Activated B cell treated with CpG ODN at 0.5 μM for 24 hours (primary cell): Measurements from ENCODE around the gene VPS16. TPM values are rescaled to one million over a fixed set of nuclear protein-coding genes. Genes with fewer than 3 reads are reported as not detected.

Experiments
- ATAC-seq: fragments of 200-7000 bp; cut with Tn5 transposase; one replicate; pipeline ENCODE4 v1.10.0; 2021; ENCODE audit warnings: low read depth, mild to moderate bottlenecking, moderate library complexity
- CTCF ChIA-PET: fragments of 350-600 bp; sonication (Branson Sonifier 250); formaldehyde crosslinking; loops from one replicate; lab custom pipeline; 2021; ENCODE audit warnings: antibody characterized with exemption; lab: Charles Lee
- POLR2A ChIA-PET: fragments of 350-600 bp; sonication (Branson Sonifier 250); formaldehyde crosslinking; loops from one replicate; lab custom pipeline; 2021; ENCODE audit warnings: antibody characterized with exemption; lab: Charles Lee
- DNase-seq: peaks from one replicate; pipeline ENCODE4 v3.0.0; 2022
- H3K27ac Mint-ChIP-seq: one replicate; pipeline ENCODE4 v1.8.0; 2020; ENCODE audit warnings: mixed read lengths
- H3K27me3 Mint-ChIP-seq: one replicate; pipeline ENCODE4 v1.8.0; 2021; ENCODE audit warnings: mixed read lengths
- H3K36me3 Mint-ChIP-seq: one replicate; pipeline ENCODE4 v1.8.0; 2021; ENCODE audit warnings: low read depth, mixed read lengths
- H3K4me1 Mint-ChIP-seq: one replicate; pipeline ENCODE4 v1.8.0; 2021; ENCODE audit warnings: mixed read lengths
- H3K4me3 Mint-ChIP-seq: one replicate; pipeline ENCODE4 v1.8.0; 2020; ENCODE audit warnings: mild to moderate bottlenecking, mixed read lengths
- H3K9me3 Mint-ChIP-seq: one replicate; pipeline ENCODE4 v1.8.0; 2020; ENCODE audit warnings: mixed read lengths
- CTCF ChIP-seq: fragments of 200-600 bp; IDR thresholded peaks from one replicate; pipeline ENCODE4 v1.8.0; 2022; ENCODE audit warnings: antibody characterized with exemption, mild to moderate bottlenecking
- intact Hi-C: fragments of 100-400 bp; cut with micrococcal nuclease; formaldehyde crosslinking; loops from one replicate; pipeline ENCODE4 v1.15.1; 2024
- total RNA-seq: library from RNA; stranded (reverse); gene quantifications from 2 replicates; pipeline ENCODE4 v1.2.3, GENCODE V29; 2022

VPS16 gene
- total RNA-seq, 1 donor from 2014 or later: 54.7 TPM

- POLR2A ChIA-PET: no interaction called here
- no peaks in the 10 kb centered on the region for H3K36me3 Mint-ChIP-seq
Observed at GRCh38 chr20:2816030-2816582, 24.4 kb upstream of the VPS16 start, which contains the start of gene TMEM239. Gene TMEM239, plus strand, starts transcription at chr20:2816364. Its CDS starts 191 bp downstream, at chr20:2816555.

GRCh38 chr20:2816583-2817340 lies 23.8 kb upstream of the VPS16 start:
- no peak for ATAC-seq
- H3K9me3 Mint-ChIP-seq: peaks cover 8% of the 10 kb centered on the region
- H3K36me3 Mint-ChIP-seq: no peaks in the 10 kb centered on the region
- TF ChIP-seq CTCF: no peak
- intact Hi-C loops: no loop called here
- peaks cover 1% of the 10 kb centered on the region for H3K4me1 Mint-ChIP-seq
- CTCF ChIA-PET: no interaction called here
- no peak overlapping the region for H3K4me3 Mint-ChIP-seq
- H3K27ac Mint-ChIP-seq: no peak overlapping the region
- DNase-seq: no peak
- POLR2A ChIA-PET: no interaction called here
- H3K27me3 Mint-ChIP-seq: peaks cover 59% of the 10 kb centered on the region

More at GRCh38 chr20:2816030-2816582, 24.4 kb upstream of the VPS16 start, which contains the start of gene TMEM239:
- peaks cover 60% of the 10 kb centered on the region for H3K27me3 Mint-ChIP-seq
- intact Hi-C loops: no loop called here
- H3K27ac Mint-ChIP-seq: no peak within 1 kb of the TSS
- H3K4me3 Mint-ChIP-seq: no peak within 1 kb of the TSS
- CTCF ChIA-PET: no interaction called here
- ATAC-seq (no peak), DNase-seq (no peak)
- peaks cover 8% of the 10 kb centered on the region for H3K9me3 Mint-ChIP-seq
- no peak for TF ChIP-seq CTCF
- H3K4me1 Mint-ChIP-seq: no peaks in the 10 kb centered on the region

- no peak for TF ChIP-seq CTCF
- CTCF ChIA-PET: no interaction called here
- Mint-ChIP-seq H3K9me3 (peaks cover 2% of the 10 kb centered on the region), H3K4me3 (no peak overlapping the region), H3K36me3 (no peaks in the 10 kb centered on the region), H3K27me3 (peaks cover 54% of the 10 kb centered on the region), H3K27ac (no peak overlapping the region), H3K4me1 (peaks cover 2% of the 10 kb centered on the region)
- intact Hi-C loops: no loop called here
- ATAC-seq (no peak), DNase-seq (no peak)
- POLR2A ChIA-PET: no interaction called here
Observed at GRCh38 chr20:2817341-2817726, 23.2 kb upstream of the VPS16 start.

GRCh38 chr20:2817891-2818595 lies 22.5 kb upstream of the VPS16 start:
- H3K4me1 Mint-ChIP-seq: peaks cover 2% of the 10 kb centered on the region
- DNase-seq: no peak
- ATAC-seq: no peak
- H3K27me3 Mint-ChIP-seq: peaks cover 48% of the 10 kb centered on the region
- ChIA-PET CTCF (no interaction called here), POLR2A (no interaction called here)
- no peak overlapping the region for H3K27ac Mint-ChIP-seq
- no peaks in the 10 kb centered on the region for H3K9me3 Mint-ChIP-seq
- intact Hi-C loops: no loop called here
- no peak overlapping the region for H3K4me3 Mint-ChIP-seq
- H3K36me3 Mint-ChIP-seq: no peaks in the 10 kb centered on the region
- no peak for TF ChIP-seq CTCF
